ENCODE results near the gene RFLNA.

RFLNA gene

GRCh38 chr12:124312601-124313000 lies 17.7 kb downstream of the RFLNA start:
- H3K4me3 ChIP-seq (ENCODE audit: low read depth, low read length) = no peak overlapping the region
- no peak for DNase-seq (ENCODE audit: low read depth)
- TF ChIP-seq MAX (IDR thresholded peaks at IDR 0.05; ENCODE audit: low read depth, low read length) (no peak), CTCF (IDR thresholded peaks at IDR 0.05; ENCODE audit: low read depth, low read length) (no peak), POLR2A (IDR thresholded peaks at IDR 0.05; ENCODE audit: extremely low read depth, insufficient read length) (no peak), MYC (IDR thresholded peaks at IDR 0.05; ENCODE audit: low read depth, low read length) (no peak)

- TF ChIP-seq MYC (IDR thresholded peaks at IDR 0.05; ENCODE audit: low read depth, low read length) = no peak
- TF ChIP-seq POLR2A (IDR thresholded peaks at IDR 0.05; ENCODE audit: extremely low read depth, insufficient read length) = no peak
- no peak for TF ChIP-seq MAX (IDR thresholded peaks at IDR 0.05; ENCODE audit: low read depth, low read length)
- no peak for TF ChIP-seq CTCF (IDR thresholded peaks at IDR 0.05; ENCODE audit: low read depth, low read length)
- DNase-seq (ENCODE audit: low read depth) = no peak
- H3K4me3 ChIP-seq (ENCODE audit: low read depth, low read length) = no peak overlapping the region
Observed at GRCh38 chr12:124314207-124314606, 19.3 kb downstream of the RFLNA start.

GRCh38 chr12:124314766-124315165 lies 19.9 kb downstream of the RFLNA start:
- TF ChIP-seq MAX (IDR thresholded peaks at IDR 0.05; ENCODE audit: low read depth, low read length) (no peak), POLR2A (IDR thresholded peaks at IDR 0.05; ENCODE audit: extremely low read depth, insufficient read length) (no peak), CTCF (IDR thresholded peaks at IDR 0.05; ENCODE audit: low read depth, low read length) (no peak), MYC (IDR thresholded peaks at IDR 0.05; ENCODE audit: low read depth, low read length) (no peak)
- H3K4me3 ChIP-seq (ENCODE audit: low read depth, low read length) = no peak overlapping the region
- DNase-seq (ENCODE audit: low read depth) = no peak

- no peak for TF ChIP-seq POLR2A (IDR thresholded peaks at IDR 0.05; ENCODE audit: extremely low read depth, insufficient read length)
- TF ChIP-seq CTCF (IDR thresholded peaks at IDR 0.05; ENCODE audit: low read depth, low read length) = no peak
- no peak for TF ChIP-seq MAX (IDR thresholded peaks at IDR 0.05; ENCODE audit: low read depth, low read length)
- TF ChIP-seq MYC (IDR thresholded peaks at IDR 0.05; ENCODE audit: low read depth, low read length) = no peak
- no peak overlapping the region for H3K4me3 ChIP-seq (ENCODE audit: low read depth, low read length)
- DNase-seq (ENCODE audit: low read depth) = no peak
Observed at GRCh38 chr12:124315372-124316044, 20.6 kb downstream of the RFLNA start.

GRCh38 chr12:124316257-124316900 lies 21.5 kb downstream of the RFLNA start:
- H3K4me3 ChIP-seq (ENCODE audit: low read depth, low read length) = no peak overlapping the region
- no peak for DNase-seq (ENCODE audit: low read depth)
- TF ChIP-seq CTCF (IDR thresholded peaks at IDR 0.05; ENCODE audit: low read depth, low read length) = no peak
- no peak for TF ChIP-seq MYC (IDR thresholded peaks at IDR 0.05; ENCODE audit: low read depth, low read length)
- no peak for TF ChIP-seq POLR2A (IDR thresholded peaks at IDR 0.05; ENCODE audit: extremely low read depth, insufficient read length)
- TF ChIP-seq MAX (IDR thresholded peaks at IDR 0.05; ENCODE audit: low read depth, low read length) = no peak

All from NB4 (cell line).